Glomerular visceral epithelial cell (primary cell): ENCODE measurements around the gene ARRB1.
"Not testable (repeated sequence)": the region's sequence is repeated elsewhere in the genome, so short reads cannot be mapped to it uniquely, and the experiment has no call there.

Experiments used
- DNase-seq: peaks from one replicate; pipeline ENCODE4 v3.0.0-alpha.2; 2016; ENCODE audit errors: extremely low spot score

ARRB1 gene

DNA sequence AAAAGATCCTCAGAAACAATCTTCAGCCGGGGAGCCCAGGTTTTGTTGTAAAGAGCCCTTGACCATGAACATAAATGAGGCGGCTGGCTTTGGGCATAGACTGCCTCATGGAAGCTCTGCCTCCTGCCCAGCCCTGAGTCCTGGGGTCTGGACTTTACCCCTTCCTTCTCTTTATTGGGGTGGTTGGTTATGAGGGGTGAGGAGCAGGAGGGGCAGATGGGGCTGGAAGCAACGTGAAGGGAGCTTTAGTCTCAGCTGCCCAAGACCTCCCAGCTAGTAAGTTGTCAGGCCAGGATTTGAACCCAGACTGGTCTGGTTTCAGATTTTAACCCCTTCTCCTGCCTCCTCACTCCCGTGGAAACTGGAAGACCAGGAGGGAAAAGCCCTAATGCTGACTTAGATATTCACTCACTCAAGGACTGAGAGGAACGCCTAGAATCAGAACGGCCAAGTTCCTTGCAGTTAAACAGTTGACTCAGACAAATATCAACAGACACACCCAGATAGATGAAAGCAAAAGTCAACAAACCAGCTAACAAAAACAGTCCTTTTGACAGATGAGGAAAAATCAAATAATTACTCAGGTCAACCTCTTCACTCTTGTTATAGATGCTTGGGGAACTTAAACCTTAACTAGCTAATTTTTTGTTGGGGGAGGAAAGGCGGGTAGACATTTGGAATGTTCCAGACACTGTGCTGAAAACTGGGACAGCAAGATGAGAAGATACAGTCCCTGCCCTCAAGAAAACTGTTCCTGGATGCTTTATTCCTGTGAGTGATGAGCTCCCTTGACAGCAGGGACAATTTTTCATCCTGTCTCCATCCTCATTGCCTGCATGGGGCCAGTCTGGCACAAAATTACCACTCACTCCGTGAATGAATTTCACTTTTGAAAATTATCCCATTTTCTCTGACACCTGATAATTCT, 20.8 kb upstream of the ARRB1 start:
- DNase-seq: no peak

GRCh38 chr11:75369560-75370255, 18.2 kb upstream of the ARRB1 start:
- DNase-seq: no peak

DNA sequence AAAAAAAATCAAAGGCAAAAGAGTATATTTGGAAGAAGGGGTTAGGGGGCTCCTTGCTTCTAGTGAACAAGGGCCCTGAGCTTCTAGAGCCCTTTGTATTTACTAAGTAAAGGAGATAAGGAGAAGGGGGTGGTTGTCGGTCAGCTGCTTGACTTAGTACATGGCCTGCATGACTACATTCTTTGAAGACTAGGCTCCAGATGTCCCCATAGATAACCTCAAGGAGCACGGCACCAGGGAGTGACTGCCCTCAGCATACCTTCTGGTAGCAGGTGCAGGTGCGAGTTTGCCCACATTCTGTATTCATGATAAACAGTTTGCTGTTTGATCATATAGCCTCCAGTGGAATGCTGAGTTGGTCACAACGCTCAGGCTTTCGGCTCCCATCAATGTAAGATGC, 15.4 kb upstream of the ARRB1 start:
- not testable (repeated sequence) for DNase-seq

DNA sequence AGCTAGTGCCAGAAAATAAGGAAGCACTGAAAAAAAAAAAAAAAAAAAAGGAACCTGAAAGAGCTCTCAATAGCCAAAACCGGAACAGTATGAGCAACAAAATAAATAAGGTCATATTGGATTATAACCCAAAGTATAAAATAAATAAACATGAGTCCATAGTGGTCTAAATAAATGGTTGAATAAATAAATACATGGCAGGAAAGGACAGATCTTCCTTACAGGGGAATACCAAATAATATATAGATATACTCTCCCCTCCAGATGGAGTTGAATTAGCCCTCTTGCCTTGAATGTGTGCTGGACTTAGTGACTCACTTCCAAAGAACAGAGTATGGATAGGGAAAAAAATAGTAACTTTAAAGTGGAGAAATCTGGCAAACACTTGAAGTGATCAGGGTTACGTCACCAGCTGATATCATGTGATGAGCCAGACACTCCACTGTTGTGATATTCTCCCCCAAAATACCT, 14.3 kb upstream of the ARRB1 start:
- DNase-seq: no peak

GRCh38 chr11:75362285-75362684, 10.8 kb upstream of the ARRB1 start:
- DNase-seq: not testable (repeated sequence)

GRCh38 chr11:75356613-75357012, 5.2 kb upstream of the ARRB1 start:
- DNase-seq: no peak

DNA sequence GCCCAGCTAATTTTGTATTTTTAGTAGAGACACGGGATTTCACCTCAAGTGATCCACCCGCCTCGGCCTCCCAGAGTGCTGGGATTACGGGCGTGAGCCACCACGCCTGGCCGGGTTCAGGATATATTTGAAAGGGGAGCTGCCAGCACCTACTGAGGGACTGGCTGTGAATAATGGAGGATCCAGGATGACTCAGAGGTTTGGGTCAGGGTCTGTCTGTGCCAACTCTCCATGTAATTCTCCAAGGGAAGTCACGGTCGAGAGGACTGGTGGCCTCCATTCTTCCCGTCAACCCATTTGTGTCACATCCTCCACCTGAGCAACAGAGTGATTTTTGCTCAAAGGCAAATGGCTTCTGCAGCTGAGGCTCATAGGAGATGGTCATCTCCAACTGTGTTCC, 3.6 kb upstream of the ARRB1 start:
- peak; percentile 31 for DNase-seq

GRCh38 chr11:75352588-75353206, 1.2 kb upstream of the ARRB1 start:
- no peak for DNase-seq

DNA sequence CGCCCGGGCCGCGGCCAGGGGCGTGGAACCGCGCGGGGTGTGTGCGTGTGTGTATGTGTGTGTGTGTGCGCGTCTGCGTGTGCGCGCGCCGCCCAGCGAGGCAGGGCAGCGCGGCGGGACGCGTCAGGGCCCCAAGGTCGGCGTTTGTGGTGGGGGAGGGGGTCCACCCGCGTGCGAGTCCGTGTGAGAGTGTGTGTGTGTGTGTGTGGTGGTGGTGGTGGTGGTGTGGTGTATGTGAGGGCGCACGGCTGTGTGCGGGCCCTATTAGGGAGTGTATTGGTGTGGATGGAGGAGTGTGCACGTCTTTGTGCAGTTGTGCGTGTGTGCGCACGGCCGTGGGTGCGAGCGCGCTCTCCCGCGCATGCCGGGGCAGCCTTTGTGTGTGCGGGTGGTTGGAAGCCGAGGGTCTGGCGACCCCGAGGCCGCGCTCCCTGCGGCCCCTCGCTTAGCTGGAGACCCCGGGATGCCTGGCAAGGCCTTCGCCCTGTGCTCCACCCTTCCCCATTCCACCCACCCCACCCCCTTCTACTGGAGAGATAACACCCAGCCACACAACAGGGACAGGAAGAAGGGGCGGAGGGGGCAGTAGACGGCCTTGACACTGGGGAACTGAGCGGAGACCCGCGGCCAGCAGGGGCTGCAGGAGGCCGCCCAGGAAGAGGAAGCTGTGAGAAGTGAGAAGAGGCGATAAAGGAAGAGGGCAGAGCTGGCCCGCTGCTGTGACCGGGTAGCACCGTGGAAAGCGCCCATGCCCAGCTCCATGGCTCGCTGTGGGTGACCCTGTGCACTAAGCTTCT, 528 bp upstream of the ARRB1 start:
- peak; percentile 39 for DNase-seq

- no peak for DNase-seq
Measured at GRCh38 chr11:75350743-75351540, 519 bp downstream of the ARRB1 start.

DNA sequence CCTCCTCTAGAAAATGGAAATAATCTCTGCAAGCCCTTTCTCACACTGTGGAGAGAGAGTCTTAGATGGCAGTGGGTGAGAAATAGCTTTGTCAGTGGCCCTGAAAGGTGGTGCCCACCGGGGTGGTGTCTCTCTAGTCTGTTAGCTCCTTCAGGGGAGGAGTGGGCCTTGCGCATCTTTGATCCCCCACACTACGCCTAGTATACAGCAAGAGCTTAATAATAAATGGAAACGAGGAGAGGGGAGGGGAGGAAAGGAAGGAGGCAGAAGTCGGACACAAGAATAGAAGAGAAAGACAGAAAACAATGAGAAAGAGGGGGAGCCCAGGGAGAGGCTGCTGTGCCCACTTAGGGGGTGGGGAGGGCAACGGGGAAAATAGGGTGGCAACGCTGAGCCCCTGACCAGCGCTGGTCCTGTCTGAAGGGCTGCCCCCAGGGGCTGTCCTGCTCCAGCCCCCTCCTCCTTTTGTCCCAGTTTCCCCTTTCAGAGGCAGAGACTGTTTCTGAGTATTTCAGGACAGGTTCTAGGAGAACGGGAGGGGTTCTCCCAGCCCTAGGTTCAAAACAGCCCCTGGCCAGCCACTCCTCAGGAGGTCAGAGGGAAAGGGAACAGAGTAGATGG, 1.2 kb downstream of the ARRB1 start:
- DNase-seq: no peak

GRCh38 chr11:75349521-75350116, 1.8 kb downstream of the ARRB1 start:
- no peak for DNase-seq

DNA sequence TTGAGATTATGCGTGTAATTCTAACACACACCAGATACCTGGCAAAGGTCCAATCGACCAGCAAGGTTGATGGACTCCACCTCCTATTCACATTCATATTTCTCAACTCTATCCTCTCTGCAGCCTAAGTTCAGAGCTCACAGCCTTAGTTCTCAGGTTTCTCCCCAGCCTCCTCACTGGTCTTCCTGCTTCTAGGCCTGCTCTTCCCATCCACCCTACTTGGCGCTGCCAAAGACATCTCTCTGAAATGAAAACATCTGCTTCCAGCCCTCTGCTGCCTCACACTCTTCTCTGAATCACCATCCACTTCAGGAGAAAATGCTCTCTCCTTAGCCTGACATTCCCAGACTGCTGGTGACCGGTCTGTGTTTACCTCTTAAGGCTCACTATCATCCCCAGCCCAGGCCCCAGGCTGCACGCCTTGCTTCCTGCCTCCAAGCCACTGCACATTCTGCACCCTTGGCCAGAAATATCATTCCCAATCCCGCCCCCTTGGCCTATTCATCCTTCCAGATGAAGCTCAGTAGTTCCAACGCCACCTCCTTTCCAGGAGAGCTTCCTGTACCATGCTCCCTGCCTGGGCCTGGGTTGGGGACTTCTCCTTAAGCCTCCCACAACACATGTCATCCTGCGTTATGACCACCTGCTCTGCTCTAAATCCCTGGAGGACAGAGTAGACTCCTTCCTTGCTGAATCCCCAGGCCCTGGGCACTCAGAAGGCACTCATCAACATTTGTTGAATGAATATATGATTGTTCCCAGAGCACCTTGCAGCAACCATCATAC, 3.5 kb downstream of the ARRB1 start:
- no peak for DNase-seq

- no peak for DNase-seq
Measured at GRCh38 chr11:75346912-75347647, 4.4 kb downstream of the ARRB1 start.

DNA sequence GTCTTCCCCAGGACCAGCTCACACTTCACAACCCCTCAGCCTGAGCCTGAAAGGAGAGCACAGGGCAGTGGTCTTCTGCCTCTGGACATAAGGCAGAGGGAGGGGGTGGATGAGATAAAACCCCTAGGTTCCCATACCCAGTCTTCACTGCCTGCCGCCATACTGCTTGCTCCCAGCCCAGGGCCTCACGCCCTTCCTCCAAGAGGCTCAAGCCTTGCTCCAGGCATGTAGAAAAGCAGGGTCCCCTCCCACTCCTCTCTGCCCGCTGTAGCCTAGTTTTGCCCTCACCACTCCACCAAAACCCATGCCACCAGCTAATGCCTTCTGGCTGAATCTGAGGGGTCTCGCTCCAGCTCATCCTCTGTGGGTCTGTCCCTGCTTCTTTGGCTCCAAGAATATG, 5.2 kb downstream of the ARRB1 start:
- no peak for DNase-seq

DNA sequence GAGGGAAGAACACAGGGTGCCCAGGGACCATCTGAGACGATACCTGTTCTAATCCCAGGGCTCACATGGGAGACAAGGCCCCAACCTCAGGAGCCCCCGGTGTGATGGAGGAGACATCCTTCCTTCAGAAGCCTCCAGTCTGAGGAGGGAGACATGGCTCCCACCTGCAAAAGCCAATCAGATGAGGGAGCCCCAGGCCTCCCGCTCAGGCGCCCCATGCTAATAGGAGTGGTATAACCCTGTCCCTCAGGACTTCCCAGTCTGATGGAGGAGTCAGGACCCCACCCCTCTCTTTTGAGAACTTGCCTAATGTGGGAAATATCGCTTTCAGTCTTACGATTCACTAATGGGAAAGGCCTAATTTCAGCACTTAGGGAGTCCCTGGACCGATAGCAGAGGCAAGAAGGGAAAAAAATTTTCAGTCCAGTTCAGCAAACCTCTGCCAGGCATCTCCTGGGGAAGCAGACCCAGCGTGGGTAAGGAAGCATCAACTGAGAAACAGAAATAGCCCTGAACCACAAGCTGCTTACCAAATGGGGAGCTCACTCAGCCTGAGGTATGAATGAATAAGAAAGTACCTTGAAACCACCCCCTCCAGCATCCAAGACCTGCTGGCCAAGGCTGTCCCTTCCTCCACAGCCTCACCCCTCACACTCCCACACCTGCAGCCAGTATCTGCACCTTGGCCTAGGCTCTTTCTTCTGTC, 5.9 kb downstream of the ARRB1 start:
- no peak for DNase-seq

DNA sequence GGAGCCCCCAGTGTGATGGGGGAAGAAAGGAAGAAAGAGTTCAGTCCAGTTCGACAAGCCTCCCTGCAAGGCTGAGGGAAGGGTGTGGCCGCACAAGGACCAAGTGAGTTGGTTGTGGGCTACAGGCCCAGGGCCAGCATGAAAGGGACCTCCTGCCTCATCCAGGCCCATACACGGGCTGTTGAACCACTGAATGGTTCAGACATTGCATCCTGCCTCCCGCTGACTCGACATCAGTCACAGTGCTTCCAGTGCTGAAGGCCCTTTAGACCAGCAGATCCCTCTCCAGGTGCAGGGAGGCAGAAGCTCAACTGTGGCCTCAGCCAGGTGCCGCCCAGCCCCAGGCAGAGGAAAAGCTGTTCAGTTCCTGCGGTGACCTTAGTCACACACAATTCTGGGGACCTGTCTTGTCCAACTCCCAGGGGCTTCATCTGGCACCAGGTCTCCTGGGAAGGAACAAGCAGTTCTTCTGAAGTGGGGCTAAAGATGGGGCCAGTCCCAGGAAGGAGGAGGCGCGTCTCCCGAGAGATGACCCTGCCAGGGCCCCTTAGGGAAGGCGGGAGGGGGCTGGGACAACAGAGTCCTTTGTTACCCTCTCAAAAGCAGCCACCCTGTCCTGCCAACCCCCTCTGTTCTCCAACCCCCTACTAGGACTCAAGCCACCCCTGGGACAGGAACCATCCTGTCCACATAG, 6.6 kb downstream of the ARRB1 start:
- no peak for DNase-seq
